Left ventricle myocardium superior (tissue), 1 donor: ENCODE measurements around the gene ACP4. TPM values are rescaled to one million over a fixed set of nuclear protein-coding genes. Genes with fewer than 3 reads are reported as not detected.

Source experiments
- ATAC-seq: fragments of 200-7000 bp; cut with Tn5 transposase; one replicate; pipeline ENCODE4 v1.9.1; 2020; ENCODE audit warnings: mild to moderate bottlenecking, moderate library complexity
- DNase-seq: peaks from one replicate; pipeline ENCODE4 v3.0.0-alpha.2; 2020
- intact Hi-C: fragments of 100-400 bp; cut with micrococcal nuclease; formaldehyde crosslinking; loops from one replicate; pipeline ENCODE4 v1.11.0; 2022
- total RNA-seq: library from RNA; stranded (reverse); fragmentation: NEBNext Ultra II Directional; extraction: Animal tissue kit (Norgen Biotek cat#: 25700); gene quantifications from one replicate; pipeline ENCODE4 v1.2.1, GENCODE V29; 2021
- donor health status: DM: no; HTN: yes; CAD: no; lungs with severe emphysema.

ACP4 gene
- total RNA-seq, 1 donor from 2014 or later, result not detected

DNA sequence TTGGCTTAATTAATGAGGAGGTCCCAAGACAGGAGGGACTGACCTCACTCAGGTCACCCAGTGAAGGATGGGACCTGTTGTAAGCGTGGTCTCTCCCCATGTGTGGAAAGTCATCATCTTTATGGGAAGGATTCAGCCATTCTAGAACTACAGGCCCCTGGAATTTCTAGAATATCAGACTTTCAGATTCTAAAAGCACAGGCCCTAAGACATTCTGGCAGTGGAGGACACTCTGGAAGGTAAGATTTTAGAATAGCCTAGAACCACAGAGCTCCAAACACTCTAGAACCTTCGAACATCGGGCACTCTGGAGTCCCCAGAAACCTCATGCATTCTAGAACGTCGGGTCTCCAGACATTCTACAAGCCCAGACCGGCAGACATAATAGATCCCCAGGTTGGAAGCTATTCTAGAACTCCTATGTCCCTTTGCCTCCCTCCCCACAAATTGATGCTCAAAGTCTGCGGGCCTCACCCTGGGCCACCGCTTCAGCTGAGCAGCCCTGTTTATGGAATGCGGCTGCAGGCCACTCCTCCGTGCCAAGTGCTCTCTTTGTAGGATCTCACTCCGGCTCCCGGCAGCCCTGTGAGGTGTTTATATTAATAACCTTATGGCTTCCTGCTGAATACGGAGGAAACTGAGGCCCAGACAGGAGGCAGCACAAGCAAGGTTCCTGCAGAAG lies 45.0 kb downstream of the ACP4 start:
- intact Hi-C loops, result no loop called here
- ATAC-seq (peak; percentile 23), DNase-seq (no peak)

DNA sequence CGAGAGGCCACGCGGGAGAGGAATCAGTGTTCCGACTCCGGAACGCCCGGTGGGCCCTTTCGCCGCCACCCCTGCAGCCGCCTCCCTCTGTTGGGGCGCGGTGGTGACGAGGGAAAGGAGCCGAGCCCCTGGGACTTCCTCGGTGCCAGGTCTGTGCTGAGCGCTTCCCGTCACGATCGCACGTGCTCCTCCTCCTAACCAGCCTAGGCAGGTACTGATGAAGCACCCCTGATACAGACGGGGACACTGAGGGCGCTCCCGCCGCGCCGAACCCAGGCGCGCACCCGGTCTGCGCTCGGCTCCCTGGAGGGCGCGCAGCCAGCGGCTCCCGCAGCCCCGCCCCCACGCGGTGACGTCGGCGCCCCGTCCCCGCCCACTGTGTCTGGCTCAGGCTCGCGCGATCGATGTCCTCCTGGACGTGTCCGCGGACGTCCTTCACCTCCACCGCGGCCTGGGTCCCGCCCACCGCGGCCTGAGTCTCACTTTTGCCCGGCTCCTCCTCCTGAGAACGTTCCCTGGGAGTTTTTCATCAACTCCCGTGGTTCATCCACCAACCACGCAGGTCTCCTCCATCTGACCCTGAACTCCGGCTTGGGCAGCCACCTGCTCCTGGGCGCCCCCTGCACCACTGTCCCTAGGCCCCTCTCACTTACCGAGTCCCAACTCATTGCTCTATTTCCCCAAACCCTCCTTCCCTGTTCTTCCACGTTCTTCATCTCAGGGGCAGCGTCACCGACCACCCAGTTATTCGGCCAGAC lies 45.7 kb downstream of the ACP4 start:
- intact Hi-C loops, result no loop called here
- DNase-seq (peak; percentile 80), ATAC-seq (peak; percentile 95)

DNA sequence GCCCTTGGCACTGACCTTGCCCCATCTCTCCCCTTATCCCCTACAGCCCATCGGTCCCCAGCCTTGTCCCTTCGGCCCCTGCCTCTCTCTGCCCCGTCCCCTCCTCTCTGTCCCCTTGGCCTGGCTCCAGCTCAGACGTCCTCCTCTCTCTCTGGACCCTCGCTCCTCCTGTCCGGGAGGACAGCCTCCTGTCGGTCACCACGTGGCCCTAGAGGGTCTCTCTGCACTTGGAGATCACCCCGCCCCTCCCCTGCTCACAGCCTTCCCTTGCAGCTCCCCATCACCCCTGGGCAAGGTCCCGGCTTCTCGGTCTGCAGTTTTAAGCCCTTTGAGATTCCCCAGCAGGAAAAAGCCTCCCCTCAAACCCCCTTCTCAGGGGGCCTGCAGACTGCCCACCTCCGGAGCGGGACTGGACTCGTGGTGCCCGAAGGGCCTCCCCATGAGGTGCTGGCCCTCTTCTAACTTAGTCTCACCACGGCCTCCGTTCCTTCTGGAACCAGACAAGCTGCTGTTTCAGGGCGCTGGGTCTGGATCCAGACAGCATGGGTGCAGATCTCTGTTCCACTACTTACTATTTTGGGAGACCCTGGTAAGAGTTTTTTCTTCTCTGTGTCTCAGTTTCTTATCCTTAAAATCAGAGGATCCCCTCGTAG lies 46.5 kb downstream of the ACP4 start:
- no peak for ATAC-seq
- DNase-seq, result no peak
- intact Hi-C loops, result no loop called here

DNA sequence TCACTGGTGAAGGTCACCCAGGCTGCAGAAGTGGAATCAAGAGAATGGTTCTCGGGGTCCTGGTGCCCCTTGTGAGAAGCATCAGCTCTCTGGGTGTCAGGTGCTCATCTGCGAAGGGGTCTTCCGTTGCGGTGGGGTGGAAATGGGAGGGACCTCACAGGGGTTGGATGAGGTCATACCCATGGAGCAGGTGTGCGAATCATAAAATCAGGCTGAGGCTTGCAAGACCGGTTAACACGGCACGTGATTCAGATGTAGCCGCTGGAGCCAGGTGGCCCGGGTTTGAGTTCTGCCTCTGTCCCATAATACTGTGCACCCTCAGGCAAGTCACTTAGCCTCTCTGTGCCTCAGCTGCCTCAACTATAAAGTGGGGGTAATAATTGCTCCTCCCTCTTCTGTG lies 47.1 kb downstream of the ACP4 start:
- DNase-seq (no peak), ATAC-seq (no peak)
- intact Hi-C loops, result no loop called here

DNA sequence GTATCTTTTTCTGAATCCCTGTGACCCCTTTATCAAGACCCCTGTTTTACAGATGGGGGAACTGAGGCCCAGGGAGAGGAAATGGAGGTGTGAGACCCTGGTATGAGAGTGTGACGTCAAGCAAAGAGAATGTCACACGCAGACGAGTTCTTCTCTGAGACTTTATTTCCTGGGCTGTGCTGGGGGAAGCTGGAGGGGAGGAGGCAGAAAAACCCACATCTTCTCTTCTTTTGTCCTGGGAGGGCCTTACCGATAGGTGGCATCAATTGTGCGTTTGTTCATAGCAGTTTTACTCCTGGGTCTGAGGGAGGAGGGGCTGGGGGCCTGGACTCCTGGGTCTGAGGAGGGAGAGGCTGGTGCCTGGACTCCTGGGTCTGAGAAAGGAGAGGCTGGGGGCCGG lies 48.0 kb downstream of the ACP4 start:
- ATAC-seq (no peak), DNase-seq (no peak)
- intact Hi-C loops, result no loop called here

DNA sequence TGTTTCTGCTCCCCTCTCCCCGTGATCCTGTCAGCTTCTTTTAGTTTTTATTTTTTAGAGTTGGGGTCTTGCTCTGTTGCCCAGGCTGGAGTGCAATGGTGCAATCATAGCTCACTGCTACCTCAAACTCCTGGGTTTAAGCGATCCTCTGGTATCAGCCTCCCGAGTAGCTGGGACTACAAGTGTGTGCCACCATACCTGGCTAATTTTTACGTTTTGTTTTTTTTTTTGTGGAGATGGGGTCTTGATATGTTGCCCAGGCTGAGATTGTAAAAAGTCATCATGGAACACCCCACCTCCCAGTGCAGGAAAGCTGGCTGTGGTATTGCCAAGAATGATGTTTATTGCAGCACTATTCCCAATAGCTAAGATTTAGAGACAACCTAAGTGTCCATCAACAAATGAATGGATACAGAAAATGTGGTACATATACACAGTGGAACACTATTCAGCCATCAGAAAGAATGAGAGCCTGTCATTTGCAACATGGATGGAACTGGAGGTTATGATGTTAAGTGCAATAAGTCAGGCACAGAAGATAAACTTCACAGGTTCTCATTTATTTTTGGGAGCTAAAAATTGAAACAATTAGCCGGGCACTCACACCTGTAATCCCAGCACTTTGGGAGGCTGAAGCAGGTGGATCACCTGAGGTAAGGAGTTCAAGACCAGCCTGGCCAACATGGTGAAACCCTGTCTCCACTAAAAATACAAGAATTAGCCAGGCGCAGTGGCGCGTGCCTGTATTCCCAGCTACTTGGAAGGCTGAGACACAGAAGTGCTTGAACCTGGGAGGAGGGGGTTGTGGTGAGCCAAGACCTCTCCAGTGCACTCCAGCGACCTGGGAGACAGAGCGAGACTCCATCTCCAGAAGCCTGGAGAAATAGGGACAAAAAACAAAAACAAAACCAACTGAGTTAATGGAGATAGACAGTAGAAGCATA lies 49.8 kb downstream of the ACP4 start:
- intact Hi-C loops, result no loop called here
- no peak for ATAC-seq
- no peak for DNase-seq

DNA sequence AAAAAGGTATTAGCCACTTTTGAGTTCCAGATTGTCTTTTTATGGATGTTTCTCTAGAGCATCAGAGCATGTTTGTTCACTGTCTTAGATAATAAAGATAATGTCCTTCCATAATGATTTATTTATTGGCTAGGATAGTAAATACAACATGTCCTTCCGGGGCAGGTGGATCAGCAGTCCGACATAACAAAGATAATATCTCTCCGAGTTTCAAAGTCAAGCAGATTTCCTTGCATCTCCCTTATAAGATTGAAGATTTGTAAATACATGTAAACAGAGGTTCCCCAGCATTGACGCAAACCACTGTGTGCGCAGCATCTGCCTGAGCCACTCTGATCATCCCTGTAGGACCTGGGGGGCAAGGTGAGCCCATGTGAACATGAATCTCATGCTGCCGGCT lies 51.9 kb downstream of the ACP4 start:
- DNase-seq (no peak), ATAC-seq (no peak)
- intact Hi-C loops, result no loop called here

DNA sequence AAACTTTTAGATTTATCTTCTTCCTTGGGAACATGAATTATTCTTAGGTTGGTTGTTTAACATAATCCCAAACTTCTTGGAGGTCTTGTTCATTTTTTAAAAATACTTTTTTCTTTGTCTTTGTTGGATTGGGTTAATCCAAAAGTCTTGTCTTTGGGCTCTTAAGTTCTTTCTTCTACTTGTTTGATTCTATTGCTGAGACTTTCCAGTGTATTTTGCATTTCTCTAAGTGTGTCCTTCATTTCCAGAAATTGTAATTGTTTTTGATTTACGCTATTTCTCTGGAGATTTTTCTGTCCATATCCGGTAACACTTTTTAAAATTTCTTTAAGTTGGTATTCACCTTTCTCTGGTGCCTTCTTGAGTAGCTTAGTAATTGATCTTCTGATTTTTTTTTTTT lies 53.0 kb downstream of the ACP4 start:
- ATAC-seq, result no peak
- intact Hi-C loops, result no loop called here
- DNase-seq, result no peak

DNA sequence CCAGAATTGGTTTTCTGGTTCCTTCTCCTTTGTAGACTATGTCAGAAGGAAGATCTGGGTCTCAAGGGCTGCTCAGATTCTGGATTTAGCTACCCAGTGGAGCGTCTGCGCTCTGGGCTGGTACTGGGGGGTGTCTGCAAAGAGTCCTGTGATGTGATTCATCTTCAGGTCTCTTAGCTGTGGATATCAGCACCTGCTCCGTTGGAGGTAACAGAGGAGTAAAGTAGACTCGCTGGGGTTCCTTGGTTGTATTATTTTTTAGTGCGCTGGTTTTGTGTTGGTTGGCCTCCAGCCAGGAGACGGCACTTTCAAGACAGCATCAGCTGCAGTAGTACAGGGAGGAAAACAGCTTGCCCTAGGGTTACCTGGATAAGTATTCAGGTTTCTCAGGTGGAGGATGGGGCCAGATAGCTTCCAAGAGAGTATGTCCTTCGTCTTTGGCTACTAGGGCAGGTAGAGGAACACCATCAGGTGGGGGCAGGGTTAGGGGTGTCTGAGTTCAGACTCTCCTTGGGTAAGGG lies 53.5 kb downstream of the ACP4 start:
- no peak for DNase-seq
- ATAC-seq, result no peak
- intact Hi-C loops, result no loop called here

DNA sequence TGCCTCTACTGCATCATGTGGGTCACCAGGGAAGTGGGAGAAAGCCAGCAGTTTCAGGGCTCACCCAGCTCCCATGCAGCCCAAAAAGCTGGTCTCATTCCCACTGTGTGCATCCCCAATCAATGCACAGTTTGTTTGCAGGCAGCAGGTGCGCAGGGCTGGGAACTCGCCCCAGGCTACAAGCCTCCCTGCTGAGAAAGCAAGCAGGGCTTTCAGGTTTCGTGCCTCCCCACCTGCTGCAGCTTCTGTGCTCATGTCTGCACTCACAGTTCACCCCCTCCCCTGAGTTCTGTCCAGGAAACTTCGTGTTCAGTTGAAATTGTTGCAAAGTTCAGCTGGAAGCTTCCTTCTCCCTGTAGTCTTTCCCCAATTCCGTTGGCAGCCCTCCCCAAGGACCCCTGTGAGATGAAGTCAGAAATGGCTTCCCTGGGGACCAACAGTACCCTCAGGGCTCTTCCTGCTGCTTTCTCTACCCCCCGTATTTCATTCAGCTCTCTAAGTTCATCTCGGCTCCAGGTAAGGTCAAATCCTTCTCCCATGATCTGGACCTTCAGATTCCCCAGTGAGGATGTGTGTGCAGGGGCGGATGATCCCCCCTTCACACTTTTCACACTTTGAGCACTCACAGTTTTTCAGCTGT lies 54.2 kb downstream of the ACP4 start:
- DNase-seq, result no peak

More for the DNA sequence above, 54.2 kb downstream of the ACP4 start:
- no peak for ATAC-seq
- intact Hi-C loops, result no loop called here

Other genes with a start within 250 kb of the ACP4 start
- 0.62 TPM for gene LRRC4B, start 222.0 kb upstream of the ACP4 start, total RNA-seq
- gene SYT3, start 150.5 kb upstream of the ACP4 start, total RNA-seq, result 0.15 TPM
- 2.7 TPM for gene C19orf81, start 141.0 kb upstream of the ACP4 start, total RNA-seq
- 0.32 TPM for gene SHANK1, start 70.6 kb upstream of the ACP4 start, total RNA-seq
- gene CLEC11A, start 67.1 kb upstream of the ACP4 start, total RNA-seq, result 2.9 TPM
- gene GPR32, start 20.0 kb upstream of the ACP4 start, total RNA-seq, result not detected
- not detected for gene KLK1, start 33.4 kb downstream of the ACP4 start, total RNA-seq
- not detected for gene KLK15, start 43.2 kb downstream of the ACP4 start, total RNA-seq
- not detected for gene KLK3, start 64.5 kb downstream of the ACP4 start, total RNA-seq
- not detected for gene KLK2, start 83.0 kb downstream of the ACP4 start, total RNA-seq
- not detected for gene KLK4, start 121.0 kb downstream of the ACP4 start, total RNA-seq
- not detected for gene KLK5, start 162.6 kb downstream of the ACP4 start, total RNA-seq
- not detected for gene KLK6, start 179.2 kb downstream of the ACP4 start, total RNA-seq
- gene KLK7, start 193.5 kb downstream of the ACP4 start, total RNA-seq, result not detected
- gene KLK8, start 211.2 kb downstream of the ACP4 start, total RNA-seq, result not detected
- gene KLK10, start 229.3 kb downstream of the ACP4 start, total RNA-seq, result 0.50 TPM
- gene KLK11, start 236.2 kb downstream of the ACP4 start, total RNA-seq, result 0.62 TPM
- gene KLK12, start 244.6 kb downstream of the ACP4 start, total RNA-seq, result not detected